SHP77 treated with DMSO at 0.1 percent for 48 hours (cell line): ENCODE measurements around the gene ENOX1.
"Not testable (repeated sequence)": the region's sequence is repeated elsewhere in the genome, so short reads cannot be mapped to it uniquely, and the experiment has no call there.

ENCODE experiments used
- DNase-seq: peaks from one replicate; lab custom pipeline; 2025; lab: John Stamatoyannopoulos, UW

ENOX1 gene

DNA sequence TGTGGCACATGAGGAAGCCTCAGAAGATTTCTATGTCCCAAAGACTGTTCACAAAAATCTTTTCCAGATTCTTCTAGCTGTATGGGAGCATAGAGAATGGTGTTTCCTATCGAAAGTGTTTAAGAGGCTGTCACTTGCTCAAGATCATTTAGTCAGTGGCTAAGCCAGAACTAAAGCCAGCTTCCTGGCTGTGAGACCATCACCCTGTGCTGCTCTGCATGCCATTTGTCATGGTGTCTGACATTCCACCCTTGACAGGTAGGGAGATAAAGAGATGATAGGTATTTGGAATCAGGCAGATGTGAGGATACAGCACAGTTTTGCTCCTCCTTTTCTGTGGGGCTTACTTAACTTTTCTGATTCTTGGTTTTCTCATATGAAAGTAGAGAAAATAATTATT, 586.0 kb downstream of the ENOX1 start:
- DNase-seq: no peak

DNA sequence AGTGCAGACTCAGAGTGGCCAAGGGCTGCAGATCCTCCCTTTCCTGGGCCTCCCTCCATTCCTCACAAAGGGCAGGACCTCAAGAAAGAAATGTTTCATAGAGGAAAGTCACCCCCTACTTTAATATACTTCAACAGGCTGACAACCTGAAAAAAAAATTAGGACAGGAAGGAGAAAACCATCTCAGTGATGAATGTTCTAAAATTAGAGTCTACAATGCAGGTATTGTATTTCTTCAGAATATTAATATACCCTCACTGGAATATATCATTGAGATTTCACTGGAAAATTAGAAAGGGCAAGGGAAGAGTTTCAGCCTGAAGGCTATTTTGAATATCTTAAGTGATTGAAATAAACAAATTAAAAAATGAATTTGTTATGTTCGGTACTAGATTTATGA, 586.5 kb downstream of the ENOX1 start:
- DNase-seq: no peak

DNA sequence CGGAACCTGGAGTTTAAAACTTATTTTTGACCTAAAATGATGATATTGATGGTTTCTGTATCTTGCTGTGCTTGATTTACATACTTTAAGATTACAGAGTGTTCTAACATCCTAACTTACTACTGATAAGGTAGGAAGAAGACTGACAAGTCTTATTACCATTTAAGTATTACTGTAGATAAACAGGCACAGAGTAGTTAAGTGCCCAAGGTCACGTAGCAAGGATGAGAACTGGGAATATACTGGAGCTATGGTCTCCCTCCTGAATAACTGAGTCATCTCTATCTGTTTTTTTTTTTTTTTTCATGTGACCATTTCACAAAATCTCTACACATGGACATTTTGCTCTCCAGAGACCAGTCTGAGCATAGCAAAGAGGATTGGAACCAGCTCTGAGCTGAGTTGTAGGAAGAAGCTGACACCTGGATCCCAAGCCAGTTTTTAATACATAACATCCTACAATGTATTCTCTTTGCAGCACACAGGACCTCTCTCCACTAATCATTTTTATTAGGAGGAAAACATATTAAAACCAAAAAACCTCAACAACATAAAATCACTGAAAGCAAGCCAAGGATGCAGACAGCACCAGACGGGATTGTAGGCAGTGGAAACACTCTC, 589.9 kb downstream of the ENOX1 start:
- DNase-seq: no peak

DNA sequence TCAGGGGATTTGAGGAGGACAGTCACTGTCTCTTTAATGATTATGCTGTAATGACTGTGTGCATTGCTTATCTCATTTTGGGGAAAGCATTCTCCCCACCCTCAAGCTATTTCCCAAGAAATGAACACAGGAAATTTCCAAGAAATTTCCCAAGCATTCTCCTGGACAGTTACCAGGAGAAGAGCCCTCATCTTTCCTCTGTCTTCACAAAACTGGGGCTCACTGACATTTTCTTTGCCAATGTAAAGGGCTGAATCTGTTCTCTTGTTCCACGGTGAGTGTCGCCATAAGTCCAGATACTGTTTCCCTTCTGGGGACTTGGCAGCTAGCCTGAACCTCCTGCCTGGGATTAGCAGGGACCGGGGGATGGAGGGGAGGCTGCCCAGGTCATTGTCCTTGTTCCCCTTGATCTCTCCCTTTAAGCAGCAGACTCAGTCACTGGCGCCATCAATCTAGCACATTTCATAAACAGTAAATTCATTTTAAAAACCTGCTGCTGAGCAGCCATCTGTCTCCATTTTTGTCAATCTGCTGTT, 590.6 kb downstream of the ENOX1 start:
- DNase-seq: no peak

DNA sequence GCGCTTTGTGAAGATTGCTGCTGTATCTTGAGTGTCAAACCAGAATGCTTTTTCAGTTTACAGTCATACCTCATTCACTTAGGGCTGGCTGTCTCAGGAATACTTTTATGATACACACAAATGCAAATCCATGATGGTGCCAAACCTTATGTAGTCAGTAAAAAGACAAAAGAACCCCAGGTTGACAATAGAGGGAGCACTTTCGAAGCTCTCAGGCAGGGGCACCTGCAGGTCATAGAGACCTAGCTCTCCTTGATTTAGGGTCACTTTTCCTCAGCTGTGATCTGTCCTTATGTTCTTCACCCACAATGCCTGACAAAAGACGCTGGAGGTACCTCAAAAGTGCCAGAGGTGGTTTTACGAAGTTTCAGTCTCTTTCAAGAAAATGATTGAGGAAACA, 591.2 kb downstream of the ENOX1 start:
- no peak for DNase-seq

DNA sequence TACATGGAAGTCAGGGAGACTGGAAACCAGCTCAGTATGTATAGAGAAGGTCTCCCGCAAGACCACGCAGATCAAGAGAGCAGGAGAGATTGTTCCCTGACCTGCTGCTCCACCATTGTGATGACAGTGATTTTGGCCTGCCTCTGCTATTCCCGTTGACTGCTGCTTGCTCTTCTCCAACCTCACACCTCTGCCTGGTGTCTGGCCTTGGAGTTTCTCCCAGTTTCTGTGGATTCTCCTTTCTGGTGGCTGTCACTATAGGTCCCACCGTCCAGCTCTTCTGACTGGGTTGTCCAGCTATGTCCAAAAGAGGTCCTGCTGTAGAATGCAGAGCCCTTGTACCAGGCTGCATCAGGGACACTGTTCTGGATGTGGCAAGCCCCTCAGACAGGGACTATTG, 591.7 kb downstream of the ENOX1 start:
- no peak for DNase-seq

DNA sequence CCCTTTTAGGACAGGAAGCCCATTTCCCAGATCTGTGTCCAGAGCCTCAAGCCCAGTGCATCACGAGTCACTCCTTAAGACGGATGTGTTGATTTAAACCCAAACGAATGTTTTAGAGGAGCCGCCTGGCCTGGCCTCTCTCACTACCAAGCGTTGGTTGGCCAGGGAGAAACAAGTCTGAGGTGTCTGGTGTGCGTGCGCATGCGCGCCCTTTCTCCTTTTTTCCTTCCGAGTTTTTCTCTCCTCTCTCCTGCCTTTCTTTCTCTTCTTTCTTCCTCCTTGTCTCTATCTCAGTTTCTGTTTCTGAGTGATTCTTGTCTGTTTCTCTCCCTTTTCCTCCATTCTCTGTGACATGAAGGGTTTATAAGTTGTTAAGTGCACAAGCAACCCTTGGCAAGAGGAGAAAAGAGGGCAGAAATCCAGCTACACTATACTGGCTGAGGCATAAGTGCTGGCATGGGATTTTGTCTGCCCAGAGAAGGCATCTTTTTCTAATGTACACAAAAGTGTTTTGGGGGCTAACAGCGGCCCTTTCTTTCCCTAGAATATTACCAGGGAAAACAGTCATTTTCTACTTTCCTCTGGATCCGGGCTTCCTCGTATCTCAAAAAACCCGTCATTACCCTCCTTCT, 592.9 kb downstream of the ENOX1 start:
- no peak for DNase-seq

DNA sequence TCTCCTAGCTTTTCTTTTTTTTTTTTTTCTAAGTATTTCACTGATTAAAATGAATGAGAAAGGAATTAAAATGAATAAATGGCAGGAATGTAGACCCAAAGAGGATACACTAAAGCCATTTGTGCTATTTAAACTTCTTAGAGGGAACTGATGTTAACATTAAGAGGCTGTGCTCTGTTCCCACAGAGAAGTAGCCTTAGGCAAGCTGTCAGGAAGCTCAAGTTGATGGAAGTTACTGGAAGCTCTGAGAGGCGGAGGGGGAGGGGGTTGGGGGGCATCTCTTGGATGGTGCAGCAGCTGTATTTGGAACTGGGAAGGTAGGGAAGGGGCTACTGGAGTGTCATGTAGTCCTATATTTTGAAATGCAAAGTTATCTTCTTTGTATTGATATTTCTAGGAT, 595.2 kb downstream of the ENOX1 start:
- DNase-seq: no peak

DNA sequence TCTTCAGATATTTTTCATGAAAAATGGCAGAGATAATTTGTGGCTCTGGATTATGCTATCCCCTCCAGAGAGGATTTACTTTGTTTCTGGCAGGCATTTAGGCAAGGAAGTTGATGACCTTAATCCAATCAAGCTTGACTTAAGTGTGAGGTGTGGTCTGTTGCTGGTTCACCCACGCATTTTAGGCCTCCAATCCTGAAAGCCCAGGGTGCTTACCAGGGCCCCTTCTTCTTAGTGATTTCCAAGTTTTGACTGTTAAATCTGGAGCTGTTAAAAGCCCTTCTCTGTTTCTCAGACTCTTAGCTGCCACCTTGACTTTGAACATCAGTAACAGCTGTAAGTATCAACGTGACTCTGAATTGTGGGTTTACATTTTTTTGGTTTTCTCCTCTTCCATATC, 601.5 kb downstream of the ENOX1 start:
- DNase-seq: no peak

DNA sequence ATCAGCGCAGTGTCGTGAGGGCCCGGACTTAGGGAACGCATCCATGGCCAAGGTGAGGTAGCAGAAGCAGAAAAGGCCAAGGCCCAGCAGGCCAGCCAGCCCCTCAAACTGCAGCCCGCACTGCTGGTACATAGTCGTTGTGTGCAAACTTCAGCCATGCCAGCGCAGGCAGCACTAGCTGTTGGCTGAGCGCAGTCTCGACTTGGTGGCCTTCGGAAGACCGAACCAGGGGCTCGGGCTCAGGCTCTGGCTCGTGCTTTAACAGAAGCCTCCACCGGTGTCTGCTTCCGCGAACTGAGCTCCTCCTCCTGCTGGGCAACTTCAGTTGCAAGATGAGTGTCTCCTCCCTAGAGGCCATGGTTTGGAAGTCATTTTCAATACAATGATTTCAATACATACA, 605.9 kb downstream of the ENOX1 start:
- DNase-seq: no peak

DNA sequence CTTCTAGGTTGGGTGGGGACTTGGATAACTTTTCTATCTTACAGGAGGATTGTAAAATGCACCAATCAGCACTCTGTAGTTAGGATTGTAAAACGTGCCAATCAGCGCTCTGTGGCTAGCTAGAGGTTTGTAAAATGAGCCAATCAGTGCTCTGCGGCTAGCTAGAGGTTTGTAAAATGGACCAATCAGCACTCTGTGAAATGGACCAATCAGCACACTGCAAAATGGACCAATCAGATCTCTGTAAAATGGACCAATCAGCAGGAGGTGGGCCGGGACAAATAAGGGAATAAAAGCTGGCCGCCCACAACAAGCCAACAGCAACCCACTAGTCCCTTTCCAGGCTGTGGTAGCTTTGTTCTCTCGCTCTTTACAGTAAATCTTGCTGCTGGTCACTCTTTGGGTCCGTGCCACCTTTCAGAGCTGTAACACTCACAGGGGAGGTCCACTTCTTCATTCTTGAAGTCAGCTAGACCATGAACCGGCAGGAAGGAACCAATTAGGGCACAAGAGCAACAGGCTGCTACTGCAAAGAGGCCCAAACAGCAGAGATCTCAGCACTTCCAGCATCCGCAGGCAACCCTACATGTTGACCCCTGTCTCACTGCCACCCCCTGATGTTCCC, 606.6 kb downstream of the ENOX1 start:
- DNase-seq: no peak

DNA sequence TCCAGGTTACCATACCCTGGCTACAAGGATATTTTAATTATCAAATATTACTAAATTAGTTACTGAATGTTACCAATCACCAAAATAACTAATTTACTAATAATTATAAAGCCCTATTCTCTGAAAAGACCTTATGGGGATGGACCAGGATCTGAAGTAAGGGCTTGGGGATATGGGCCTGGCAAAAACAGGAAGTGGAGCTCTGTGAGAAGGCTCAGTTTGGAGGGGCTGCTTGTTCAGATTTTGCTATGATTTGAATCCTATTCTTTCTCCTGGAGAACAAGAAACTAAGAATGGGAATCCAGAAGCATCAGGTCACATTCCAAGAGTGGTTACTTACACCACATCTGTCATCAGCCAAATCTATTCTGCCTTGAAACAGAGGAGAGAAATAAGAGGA, 615.3 kb downstream of the ENOX1 start:
- no peak for DNase-seq

DNA sequence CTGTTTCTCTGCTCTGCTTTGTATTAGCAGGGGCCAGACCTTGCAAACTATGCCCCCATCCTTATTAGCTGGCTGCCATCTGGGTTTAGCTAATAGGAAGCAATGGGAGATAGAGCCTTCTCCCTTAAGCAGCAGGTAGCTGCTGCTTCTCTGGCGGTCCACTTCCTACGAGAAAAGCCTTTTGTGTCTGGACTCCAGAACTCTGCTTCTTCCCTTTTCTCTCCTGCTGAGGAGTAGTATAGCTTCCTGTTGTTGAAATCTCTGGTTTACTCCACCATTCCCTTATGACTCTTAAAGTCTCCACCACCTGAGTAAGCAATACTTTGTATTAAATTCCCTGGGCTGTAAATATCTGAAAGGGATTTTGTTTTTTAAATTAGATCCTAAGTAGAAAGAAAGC, 616.3 kb downstream of the ENOX1 start:
- DNase-seq: no peak

DNA sequence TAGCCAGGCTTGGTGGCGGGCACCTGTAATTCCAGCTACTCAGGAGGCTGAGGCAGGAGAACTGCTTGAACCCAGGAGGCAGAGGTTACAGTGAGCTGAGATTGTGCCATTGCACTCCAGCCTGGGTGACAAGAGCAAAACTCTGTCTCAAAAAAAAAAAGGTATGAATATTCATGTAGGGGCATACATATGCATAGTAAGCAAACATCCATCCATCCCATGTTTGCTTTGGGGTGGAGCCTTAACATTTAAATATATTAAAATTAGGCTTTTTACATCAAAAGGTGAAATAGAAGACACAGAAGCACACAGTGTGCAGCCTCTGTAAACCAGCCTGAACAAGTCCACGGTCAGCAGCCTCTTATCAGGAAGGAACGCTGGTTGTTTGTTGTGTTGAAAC, 618.3 kb downstream of the ENOX1 start:
- DNase-seq: not testable (repeated sequence)

DNA sequence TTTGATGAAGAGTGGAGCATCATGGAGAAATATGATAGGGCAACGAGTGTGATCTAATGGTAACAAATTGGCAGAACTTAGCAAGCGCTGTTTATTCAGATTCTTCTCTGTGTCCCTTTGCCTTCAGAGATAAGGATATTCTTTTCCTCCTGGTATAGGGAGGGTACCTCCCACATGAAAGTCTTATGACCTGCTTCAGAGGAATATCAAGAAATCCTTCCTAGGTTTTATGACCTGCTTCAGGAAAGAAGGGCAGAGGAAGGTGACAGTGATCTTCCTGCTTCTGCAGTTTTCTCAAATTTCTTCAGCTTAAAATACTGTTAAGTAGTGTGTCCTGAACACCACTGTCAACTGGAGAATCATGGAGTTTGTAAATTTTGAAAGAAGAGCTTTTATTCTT, 619.0 kb downstream of the ENOX1 start:
- no peak for DNase-seq

DNA sequence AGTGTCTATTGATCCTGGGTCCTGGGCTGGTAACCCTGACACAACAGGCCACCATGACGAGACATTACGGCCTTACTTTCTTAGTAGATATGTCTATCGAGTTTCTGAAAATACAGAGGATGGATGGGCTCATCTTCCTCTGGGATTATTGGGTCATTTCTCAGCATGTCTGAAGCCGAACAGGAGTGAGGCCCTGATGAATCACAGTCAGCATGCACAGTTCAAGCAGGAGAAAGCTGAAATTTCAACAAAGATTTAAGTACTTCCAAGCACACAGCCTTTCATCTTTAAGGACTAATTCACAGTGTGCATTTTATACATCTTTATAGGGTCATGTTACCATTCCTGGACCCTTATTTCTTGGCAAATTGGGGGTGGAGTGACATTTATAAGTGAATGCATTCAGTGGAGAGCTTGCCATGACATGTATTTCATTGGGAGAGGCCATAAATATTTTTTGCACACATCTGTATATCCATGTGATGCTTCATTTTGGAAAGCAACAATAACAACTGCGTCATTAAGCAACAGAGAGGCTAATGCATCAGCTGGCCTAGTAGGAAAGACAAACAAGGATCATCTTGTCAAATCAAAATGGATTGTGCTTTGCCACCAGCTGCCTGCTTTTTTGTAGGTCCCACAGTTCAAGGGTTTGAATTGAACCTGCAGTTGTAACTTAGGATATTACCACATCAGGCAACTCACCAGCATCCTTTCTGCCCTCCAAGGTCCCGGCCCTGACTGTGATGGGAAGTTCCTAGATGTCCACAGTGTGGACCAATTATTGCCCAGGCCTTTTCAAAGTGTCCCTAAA, 619.9 kb downstream of the ENOX1 start:
- no peak for DNase-seq
